DOHH2 (cell line): ENCODE results near the gene ZNF451.

Experiments
- EZH2phosphoT487 ChIP-seq: fragments of 200-600 bp; sonication (generic); IDR thresholded peaks from 2 replicates; pipeline ENCODE4 v1.6.1; 2017; ENCODE audit warnings: borderline replicate concordance, mild to moderate bottlenecking, antibody characterized with exemption, low read length, moderate library complexity, mixed read lengths
- TF ChIP-seq, protein P1 (sequence below): fragments of 200-600 bp; sonication (generic); IDR thresholded peaks from one replicate; pipeline ENCODE4 v1.5.1; 2014; ENCODE audit warnings: antibody characterized with exemption, mild to moderate bottlenecking, low read depth, low read length; ENCODE audit not compliant: poor library complexity, severe bottlenecking

DNA sequence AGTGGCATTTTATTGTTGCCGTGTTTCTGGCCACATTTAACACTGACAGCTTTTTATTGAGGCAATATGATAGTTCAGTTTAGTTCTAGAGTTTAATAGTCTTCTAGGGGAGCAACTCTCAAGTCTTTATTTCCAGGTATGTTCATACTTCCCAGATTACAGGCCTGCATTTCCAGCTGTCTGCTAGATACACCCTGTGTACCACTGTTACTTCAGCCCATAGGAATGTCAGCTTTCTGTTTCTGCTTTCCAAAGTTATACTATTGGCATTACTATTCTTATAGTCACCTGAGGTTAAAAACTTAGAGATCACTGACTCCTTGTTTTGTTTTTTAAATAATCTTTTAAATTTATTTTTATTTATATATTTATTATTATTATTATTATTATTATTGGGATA is 7.6 kb downstream of the ZNF451 start:
- TF ChIP-seq, protein P1, sequence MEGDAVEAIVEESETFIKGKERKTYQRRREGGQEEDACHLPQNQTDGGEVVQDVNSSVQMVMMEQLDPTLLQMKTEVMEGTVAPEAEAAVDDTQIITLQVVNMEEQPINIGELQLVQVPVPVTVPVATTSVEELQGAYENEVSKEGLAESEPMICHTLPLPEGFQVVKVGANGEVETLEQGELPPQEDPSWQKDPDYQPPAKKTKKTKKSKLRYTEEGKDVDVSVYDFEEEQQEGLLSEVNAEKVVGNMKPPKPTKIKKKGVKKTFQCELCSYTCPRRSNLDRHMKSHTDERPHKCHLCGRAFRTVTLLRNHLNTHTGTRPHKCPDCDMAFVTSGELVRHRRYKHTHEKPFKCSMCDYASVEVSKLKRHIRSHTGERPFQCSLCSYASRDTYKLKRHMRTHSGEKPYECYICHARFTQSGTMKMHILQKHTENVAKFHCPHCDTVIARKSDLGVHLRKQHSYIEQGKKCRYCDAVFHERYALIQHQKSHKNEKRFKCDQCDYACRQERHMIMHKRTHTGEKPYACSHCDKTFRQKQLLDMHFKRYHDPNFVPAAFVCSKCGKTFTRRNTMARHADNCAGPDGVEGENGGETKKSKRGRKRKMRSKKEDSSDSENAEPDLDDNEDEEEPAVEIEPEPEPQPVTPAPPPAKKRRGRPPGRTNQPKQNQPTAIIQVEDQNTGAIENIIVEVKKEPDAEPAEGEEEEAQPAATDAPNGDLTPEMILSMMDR: no peak
- no peak for TF ChIP-seq EZH2phosphoT487
